ENCODE data around the gene DLGAP4.
A peak's percentile ranks its signal among the peaks of the same experiment; 100 is the strongest.

Gene DLGAP4

GRCh38 chr20:36305602-36306551, at the start of gene DLGAP4:
Gene DLGAP4, plus strand, starts transcription at chr20:36306339. Its CDS starts 125,379 bp downstream, at chr20:36431718.
- Histone ChIP-seq H3K9ac (ENCODE audit: low read depth, low read length) (no peak within 1 kb of the TSS), H3K27ac (ENCODE audit: low read depth, low read length) (no peak within 1 kb of the TSS), H3K4me3 (ENCODE audit: low read depth, low read length) (peak within 1 kb of the TSS; percentile 71), H3K27me3 (ENCODE audit: control insufficient read depth, insufficient read depth, low read length) (peaks cover 59% of the 10 kb centered on the region), H3K36me3 (ENCODE audit: control insufficient read depth, insufficient read depth, low read length) (no peaks in the 10 kb centered on the region), H3K4me1 (ENCODE audit: control insufficient read depth, insufficient read depth, low read length) (0 out of 2 replicates have a peak, but pooled peaks cover 3% of the 10 kb centered on the region), H3K9me3 (ENCODE audit: control insufficient read depth, insufficient read depth, low read length) (no peaks in the 10 kb centered on the region)

- Histone ChIP-seq H3K4me3 (ENCODE audit: low read depth, low read length) (no peak overlapping the region), H3K27ac (ENCODE audit: low read depth, low read length) (peak overlapping the region; percentile 80), H3K27me3 (ENCODE audit: control insufficient read depth, insufficient read depth, low read length) (no peaks in the 10 kb centered on the region), H3K4me1 (ENCODE audit: control insufficient read depth, insufficient read depth, low read length) (peaks cover 10% of the 10 kb centered on the region), H3K9me3 (ENCODE audit: control insufficient read depth, insufficient read depth, low read length) (no peaks in the 10 kb centered on the region), H3K9ac (ENCODE audit: low read depth, low read length) (no peak overlapping the region), H3K36me3 (ENCODE audit: control insufficient read depth, insufficient read depth, low read length) (peaks cover 24% of the 10 kb centered on the region; the same call in 1 of the 2 replicates)
These were observed 46.7 kb upstream of the DLGAP4 start for GRCh38 chr20:36259177-36260061.

DNA sequence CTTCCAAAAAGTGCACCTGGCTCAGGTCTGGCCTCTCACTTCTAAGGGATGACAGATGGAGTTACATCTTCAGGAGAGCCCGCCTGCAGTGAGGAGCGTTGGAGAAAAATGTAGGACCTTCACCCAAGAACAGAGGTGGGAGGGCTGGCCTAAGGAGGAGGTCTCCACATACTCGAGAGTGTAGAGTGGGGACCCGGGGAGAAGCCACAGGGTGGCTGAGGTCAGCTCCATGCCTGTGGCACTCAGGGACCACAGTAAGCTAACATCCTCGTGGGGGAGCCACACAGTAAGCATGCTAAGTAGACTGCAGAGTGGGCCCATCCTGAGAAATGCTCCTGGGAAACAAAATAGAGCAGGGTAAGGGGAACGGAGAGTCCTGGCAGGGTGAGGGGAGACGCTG, 45.8 kb upstream of the DLGAP4 start:
- H3K27ac ChIP-seq (ENCODE audit: low read depth, low read length): no peak overlapping the region
- H3K4me3 ChIP-seq (ENCODE audit: low read depth, low read length): no peak overlapping the region
- peaks cover 10% of the 10 kb centered on the region for H3K4me1 ChIP-seq (ENCODE audit: control insufficient read depth, insufficient read depth, low read length)
- H3K9me3 ChIP-seq (ENCODE audit: control insufficient read depth, insufficient read depth, low read length): no peaks in the 10 kb centered on the region
- no peaks in the 10 kb centered on the region for H3K27me3 ChIP-seq (ENCODE audit: control insufficient read depth, insufficient read depth, low read length)
- H3K36me3 ChIP-seq (ENCODE audit: control insufficient read depth, insufficient read depth, low read length): peaks cover 17% of the 10 kb centered on the region; the same call in 1 of the 2 replicates
- H3K9ac ChIP-seq (ENCODE audit: low read depth, low read length): no peak overlapping the region

DNA sequence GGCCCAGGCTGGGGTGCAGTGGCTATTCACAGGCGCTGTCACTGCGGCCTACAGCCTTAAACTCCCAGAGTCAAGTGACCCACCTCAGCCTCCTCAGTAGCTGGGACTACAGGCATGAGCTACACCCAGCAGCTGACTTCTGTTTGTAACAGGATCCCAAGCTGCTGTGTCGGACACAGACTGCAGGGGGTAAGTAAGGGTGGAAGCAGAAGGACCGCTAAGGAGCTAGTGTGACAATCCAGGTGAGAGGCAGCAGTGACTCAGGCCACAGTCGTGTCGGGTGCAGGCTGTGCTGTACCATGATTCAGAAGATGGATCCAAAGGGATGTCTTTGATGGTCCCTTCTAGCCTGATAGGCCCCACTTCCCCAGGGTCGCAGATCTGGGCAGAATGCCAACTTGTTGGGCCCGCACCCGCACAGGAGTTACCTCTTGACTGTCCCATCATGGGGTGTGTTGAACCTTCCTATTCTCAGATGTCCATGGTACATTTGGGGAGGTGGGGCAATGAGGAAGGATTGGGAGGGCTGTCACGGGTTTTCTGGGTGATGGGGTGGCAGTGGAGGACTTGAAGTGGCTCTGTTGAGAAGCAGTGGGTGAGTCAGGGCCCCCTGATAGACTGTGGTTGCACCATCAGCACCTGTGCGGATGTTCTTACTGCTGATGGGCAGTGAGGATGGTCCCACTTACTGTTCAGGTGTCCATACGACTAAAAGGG, 44.6 kb upstream of the DLGAP4 start:
- Histone ChIP-seq H3K36me3 (ENCODE audit: control insufficient read depth, insufficient read depth, low read length) (peaks cover 7% of the 10 kb centered on the region; the same call in 1 of the 2 replicates), H3K4me1 (ENCODE audit: control insufficient read depth, insufficient read depth, low read length) (peaks cover 10% of the 10 kb centered on the region), H3K27me3 (ENCODE audit: control insufficient read depth, insufficient read depth, low read length) (no peaks in the 10 kb centered on the region), H3K9me3 (ENCODE audit: control insufficient read depth, insufficient read depth, low read length) (no peaks in the 10 kb centered on the region), H3K27ac (ENCODE audit: low read depth, low read length) (no peak overlapping the region), H3K4me3 (ENCODE audit: low read depth, low read length) (no peak overlapping the region), H3K9ac (ENCODE audit: low read depth, low read length) (no peak overlapping the region)

- no peak overlapping the region for H3K9ac ChIP-seq (ENCODE audit: low read depth, low read length)
These were observed 43.7 kb upstream of the DLGAP4 start for GRCh38 chr20:36262440-36262839.

GRCh38 chr20:36264426-36265246, 41.5 kb upstream of the DLGAP4 start:
- no peaks in the 10 kb centered on the region for H3K27me3 ChIP-seq (ENCODE audit: control insufficient read depth, insufficient read depth, low read length)
- H3K9me3 ChIP-seq (ENCODE audit: control insufficient read depth, insufficient read depth, low read length): no peaks in the 10 kb centered on the region
- no peak overlapping the region for H3K27ac ChIP-seq (ENCODE audit: low read depth, low read length)
- no peak overlapping the region for H3K9ac ChIP-seq (ENCODE audit: low read depth, low read length)
- H3K36me3 ChIP-seq (ENCODE audit: control insufficient read depth, insufficient read depth, low read length): no peaks in the 10 kb centered on the region
- 0 out of 2 replicates have a peak, but pooled peaks cover 5% of the 10 kb centered on the region for H3K4me1 ChIP-seq (ENCODE audit: control insufficient read depth, insufficient read depth, low read length)
- H3K4me3 ChIP-seq (ENCODE audit: low read depth, low read length): no peak overlapping the region

More at GRCh38 chr20:36262440-36262839, 43.7 kb upstream of the DLGAP4 start:
- no peaks in the 10 kb centered on the region for H3K9me3 ChIP-seq (ENCODE audit: control insufficient read depth, insufficient read depth, low read length)
- no peaks in the 10 kb centered on the region for H3K36me3 ChIP-seq (ENCODE audit: control insufficient read depth, insufficient read depth, low read length)
- no peak overlapping the region for H3K4me3 ChIP-seq (ENCODE audit: low read depth, low read length)
- no peaks in the 10 kb centered on the region for H3K27me3 ChIP-seq (ENCODE audit: control insufficient read depth, insufficient read depth, low read length)
- peaks cover 10% of the 10 kb centered on the region for H3K4me1 ChIP-seq (ENCODE audit: control insufficient read depth, insufficient read depth, low read length)
- no peak overlapping the region for H3K27ac ChIP-seq (ENCODE audit: low read depth, low read length)

DNA sequence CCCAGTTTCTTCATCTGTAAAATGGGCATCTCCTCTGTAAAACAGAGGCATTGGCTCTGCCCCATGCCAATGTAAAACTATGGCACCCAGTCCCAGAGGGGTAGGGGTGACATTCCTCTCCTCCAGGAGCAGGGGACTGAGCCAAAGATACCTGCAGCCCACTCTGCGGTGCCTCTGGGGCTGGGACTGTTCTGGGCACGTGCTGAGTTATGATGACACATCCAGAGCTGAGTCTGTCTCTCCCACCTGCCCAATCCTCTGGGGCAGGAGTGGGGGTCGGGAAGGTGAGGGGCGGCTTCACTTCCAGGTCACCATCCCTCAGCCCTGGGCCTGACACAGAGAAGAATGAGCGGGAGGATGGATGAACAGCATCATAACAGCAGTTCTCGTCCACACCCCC, 40.0 kb upstream of the DLGAP4 start:
- Histone ChIP-seq H3K9me3 (ENCODE audit: control insufficient read depth, insufficient read depth, low read length) (no peaks in the 10 kb centered on the region), H3K4me1 (ENCODE audit: control insufficient read depth, insufficient read depth, low read length) (0 out of 2 replicates have a peak, but pooled peaks cover 4% of the 10 kb centered on the region), H3K4me3 (ENCODE audit: low read depth, low read length) (no peak overlapping the region), H3K27ac (ENCODE audit: low read depth, low read length) (no peak overlapping the region), H3K27me3 (ENCODE audit: control insufficient read depth, insufficient read depth, low read length) (no peaks in the 10 kb centered on the region), H3K36me3 (ENCODE audit: control insufficient read depth, insufficient read depth, low read length) (no peaks in the 10 kb centered on the region), H3K9ac (ENCODE audit: low read depth, low read length) (no peak overlapping the region)

DNA sequence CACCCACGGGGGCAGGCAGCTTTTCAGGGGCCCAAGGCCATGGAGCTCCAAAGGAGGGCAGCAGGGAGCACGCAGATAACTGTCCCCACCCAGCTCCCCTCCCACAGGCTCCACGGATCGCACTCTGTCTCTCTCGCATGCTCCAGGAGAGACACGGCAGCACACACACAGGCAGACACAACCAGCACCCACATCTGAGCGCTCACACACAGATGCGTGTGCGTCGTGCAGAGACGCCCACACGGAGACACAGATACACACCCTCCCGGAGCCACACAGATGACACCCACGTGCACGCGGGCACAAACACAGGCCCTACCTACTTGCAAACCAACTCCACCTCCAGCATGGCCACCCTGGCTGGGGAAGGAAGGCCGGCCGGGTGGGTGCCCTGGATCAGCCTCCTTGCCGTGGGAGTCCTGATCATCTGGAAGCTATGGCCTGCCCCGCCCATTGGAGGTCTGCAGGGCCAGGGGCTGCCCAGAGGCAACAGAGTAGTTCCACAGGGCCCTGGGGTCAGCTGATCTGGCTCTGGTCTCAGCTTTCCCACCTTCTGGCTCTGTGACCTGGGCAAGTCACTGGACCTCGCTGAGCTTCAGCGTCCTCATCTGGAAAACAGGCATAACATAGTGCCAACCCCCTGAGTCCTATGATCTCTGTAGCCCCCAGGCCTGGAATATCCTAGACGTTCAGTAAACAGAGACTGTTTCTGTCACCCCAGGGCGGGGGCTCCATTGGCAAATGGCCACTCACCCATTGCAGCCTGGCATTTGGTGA, 38.3 kb upstream of the DLGAP4 start:
- Histone ChIP-seq H3K36me3 (ENCODE audit: control insufficient read depth, insufficient read depth, low read length) (no peaks in the 10 kb centered on the region), H3K27me3 (ENCODE audit: control insufficient read depth, insufficient read depth, low read length) (no peaks in the 10 kb centered on the region), H3K4me3 (ENCODE audit: low read depth, low read length) (no peak overlapping the region), H3K27ac (ENCODE audit: low read depth, low read length) (no peak overlapping the region), H3K9me3 (ENCODE audit: control insufficient read depth, insufficient read depth, low read length) (no peaks in the 10 kb centered on the region), H3K9ac (ENCODE audit: low read depth, low read length) (no peak overlapping the region), H3K4me1 (ENCODE audit: control insufficient read depth, insufficient read depth, low read length) (0 out of 2 replicates have a peak, but pooled peaks cover 4% of the 10 kb centered on the region)

- Histone ChIP-seq H3K36me3 (ENCODE audit: control insufficient read depth, insufficient read depth, low read length) (no peaks in the 10 kb centered on the region), H3K4me3 (ENCODE audit: low read depth, low read length) (no peak overlapping the region), H3K27ac (ENCODE audit: low read depth, low read length) (peak overlapping the region; percentile 12), H3K9ac (ENCODE audit: low read depth, low read length) (no peak overlapping the region), H3K9me3 (ENCODE audit: control insufficient read depth, insufficient read depth, low read length) (no peaks in the 10 kb centered on the region), H3K4me1 (ENCODE audit: control insufficient read depth, insufficient read depth, low read length) (0 out of 2 replicates have a peak, but pooled peaks cover 4% of the 10 kb centered on the region), H3K27me3 (ENCODE audit: control insufficient read depth, insufficient read depth, low read length) (no peaks in the 10 kb centered on the region)
These were observed 37.4 kb upstream of the DLGAP4 start for GRCh38 chr20:36268440-36269342.

Data from HUES48 (cell line).